CD4-positive, alpha-beta T cell (primary cell): Measurements from ENCODE around the gene RBMS3. TPM values are rescaled to one million over a fixed set of nuclear protein-coding genes. Genes with fewer than 3 reads are reported as not detected.

ENCODE experiments used
- ATAC-seq: fragments of 200-7000 bp; cut with Tn5 transposase; one replicate; pipeline ENCODE4 v1.10.0; 2022; ENCODE audit warnings: mild to moderate bottlenecking; ENCODE audit not compliant: poor library complexity
- CTCF ChIA-PET: fragments of 350-600 bp; sonication (Branson Sonifier 250); formaldehyde crosslinking; loops from one replicate; lab custom pipeline; 2021; ENCODE audit warnings: antibody characterized with exemption, inconsistent platforms; lab: Charles Lee
- POLR2A ChIA-PET: fragments of 350-600 bp; sonication (Branson Sonifier 250); formaldehyde crosslinking; loops from one replicate; lab custom pipeline; 2021; ENCODE audit warnings: antibody characterized with exemption, inconsistent platforms; lab: Charles Lee
- DNase-seq, 14 experiments: peaks; one replicate each; pipeline ENCODE4 v3.0.0-alpha.2; 2013 to 2020; ENCODE audit warnings: mixed read lengths in 2 of 14
- H3K27ac ChIP-seq, 2 donors: one replicate each; pipeline versions ENCODE4 v1.5.1 to v1.7.0; 2013; ENCODE audit warnings: low read length in 2 of 2, low read depth in 1 of 2, mild to moderate bottlenecking in 1 of 2
- H3K27me3 ChIP-seq, 2 experiments: 1 replicate in 1 of 2; 2 replicates in 1 of 2; pipeline versions ENCODE4 v1.6.1 to v1.7.0; 2013; ENCODE audit warnings: low read length in 2 of 2, control low read depth in 1 of 2, mild to moderate bottlenecking in 1 of 2, moderate library complexity in 1 of 2; ENCODE audit not compliant: insufficient read depth in 2 of 2, control insufficient read depth in 1 of 2
- H3K36me3 ChIP-seq: one replicate; pipeline ENCODE4 v1.6.1; 2013; ENCODE audit warnings: low read length, control low read depth; ENCODE audit not compliant: insufficient read depth
- H3K4me1 ChIP-seq: one replicate; pipeline ENCODE4 v1.6.1; 2013; ENCODE audit warnings: low read length, control low read depth; ENCODE audit not compliant: insufficient read depth
- H3K4me3 ChIP-seq: one replicate; pipeline ENCODE4 v1.5.1; 2013; ENCODE audit warnings: mild to moderate bottlenecking, low read length, moderate library complexity
- H3K9me3 ChIP-seq, 2 experiments: 1 replicate in 1 of 2; 2 replicates in 1 of 2; pipeline versions ENCODE4 v1.6.1 to v1.7.0; 2013; ENCODE audit warnings: low read length in 2 of 2, mild to moderate bottlenecking in 2 of 2, control low read depth in 1 of 2, moderate library complexity in 1 of 2; ENCODE audit not compliant: control insufficient read depth in 1 of 2, insufficient read depth in 1 of 2
- H3K27ac Mint-ChIP-seq: one replicate; pipeline ENCODE4 v1.8.0; 2020; ENCODE audit warnings: mixed read lengths
- H3K27me3 Mint-ChIP-seq: one replicate; pipeline ENCODE4 v1.8.0; 2021; ENCODE audit warnings: mixed read lengths
- H3K36me3 Mint-ChIP-seq: one replicate; pipeline ENCODE4 v1.8.0; 2021; ENCODE audit warnings: low read depth, mixed read lengths
- H3K4me1 Mint-ChIP-seq: one replicate; pipeline ENCODE4 v1.8.0; 2021; ENCODE audit warnings: low read depth, mixed read lengths
- H3K4me3 Mint-ChIP-seq: one replicate; pipeline ENCODE4 v1.8.0; 2020; ENCODE audit warnings: mild to moderate bottlenecking, mixed read lengths
- H3K9me3 Mint-ChIP-seq: one replicate; pipeline ENCODE4 v1.8.0; 2020; ENCODE audit warnings: mixed read lengths
- CTCF ChIP-seq: fragments of 200-600 bp; IDR thresholded peaks from one replicate; pipeline ENCODE4 v1.8.0; 2022; ENCODE audit warnings: antibody characterized with exemption, mild to moderate bottlenecking
- intact Hi-C, 2 experiments: fragments of 100-400 bp; cut with DNase I in 1 of 2; cut with micrococcal nuclease in 1 of 2; formaldehyde crosslinking; loops; one replicate each; pipeline versions ENCODE4 v1.15.1 to v1.9.0; 2023 to 2025; cut with DNase I, micrococcal nuclease
- total RNA-seq, 174 experiments: library from RNA in 2 of 174; stranded (reverse) in 2 of 174; gene quantifications; one replicate each; pipeline ENCODE4 v1.2.3 and lab custom pipeline; 2021 to 2026

Gene RBMS3
- total RNA-seq, 2 experiments from 2014 or later: 1.6 to 1.7 TPM

GRCh38 chr3:29265509-29266072, 15.3 kb upstream of the RBMS3 start:
- no peaks in the 10 kb centered on the region for H3K36me3 Mint-ChIP-seq
- Histone ChIP-seq H3K4me1 (no peaks in the 10 kb centered on the region), H3K4me3 (no peak overlapping the region), H3K27ac (no peak overlapping the region), H3K9me3 (no peaks in the 10 kb centered on the region), H3K27me3 (no peaks in the 10 kb centered on the region), H3K36me3 (no peaks in the 10 kb centered on the region)
- H3K4me3 Mint-ChIP-seq: no peak overlapping the region
- intact Hi-C loops: no loop called here
- no peak for DNase-seq
- POLR2A ChIA-PET: no interaction called here
- H3K4me1 Mint-ChIP-seq: no peaks in the 10 kb centered on the region
- no peaks in the 10 kb centered on the region for H3K27me3 Mint-ChIP-seq
- no peak overlapping the region for H3K27ac Mint-ChIP-seq
- TF ChIP-seq CTCF: no peak
- ATAC-seq: no peak
- CTCF ChIA-PET: no interaction called here
- H3K9me3 Mint-ChIP-seq: no peaks in the 10 kb centered on the region

GRCh38 chr3:29267226-29267625, 13.6 kb upstream of the RBMS3 start:
- ChIA-PET POLR2A (no interaction called here), CTCF (no interaction called here)
- no peak for TF ChIP-seq CTCF
- no peak overlapping the region for H3K4me3 ChIP-seq
- H3K9me3 Mint-ChIP-seq: no peaks in the 10 kb centered on the region
- no peak overlapping the region for H3K27ac Mint-ChIP-seq
- H3K27ac ChIP-seq: no peak overlapping the region
- no peak for DNase-seq
- no peaks in the 10 kb centered on the region for H3K27me3 Mint-ChIP-seq
- ATAC-seq: no peak
- intact Hi-C loops: no loop called here
- no peaks in the 10 kb centered on the region for H3K27me3 ChIP-seq
- no peaks in the 10 kb centered on the region for H3K36me3 ChIP-seq
- no peaks in the 10 kb centered on the region for H3K36me3 Mint-ChIP-seq
- no peaks in the 10 kb centered on the region for H3K4me1 Mint-ChIP-seq
- no peaks in the 10 kb centered on the region for H3K4me1 ChIP-seq
- no peaks in the 10 kb centered on the region for H3K9me3 ChIP-seq
- H3K4me3 Mint-ChIP-seq: no peak overlapping the region

GRCh38 chr3:29268651-29269050, 12.2 kb upstream of the RBMS3 start:
- H3K4me3 Mint-ChIP-seq: no peak overlapping the region
- no peak overlapping the region for H3K4me3 ChIP-seq
- no peaks in the 10 kb centered on the region for H3K36me3 Mint-ChIP-seq
- H3K4me1 Mint-ChIP-seq: no peaks in the 10 kb centered on the region
- H3K27me3 Mint-ChIP-seq: no peaks in the 10 kb centered on the region
- no peaks in the 10 kb centered on the region for H3K9me3 Mint-ChIP-seq
- no peak for TF ChIP-seq CTCF
- ATAC-seq (no peak), DNase-seq (no peak)
- no peaks in the 10 kb centered on the region for H3K36me3 ChIP-seq
- intact Hi-C loops: no loop called here
- POLR2A ChIA-PET: no interaction called here
- no peak overlapping the region for H3K27ac ChIP-seq
- H3K27me3 ChIP-seq: no peaks in the 10 kb centered on the region
- no peaks in the 10 kb centered on the region for H3K4me1 ChIP-seq
- CTCF ChIA-PET: no interaction called here
- no peaks in the 10 kb centered on the region for H3K9me3 ChIP-seq
- H3K27ac Mint-ChIP-seq: no peak overlapping the region
